NOMO-1 (cell line): Measurements from ENCODE around the gene CIAO3.
"Not testable (repeated sequence)": the region's sequence is repeated elsewhere in the genome, so short reads cannot be mapped to it uniquely, and the experiment has no call there.

Source experiments
- DNase-seq, 2 experiments: peaks; one replicate each; lab custom pipeline; 2025; ENCODE audit not compliant: unreplicated experiment in 2 of 2; lab: John Stamatoyannopoulos, UW

The CIAO3 gene

DNA sequence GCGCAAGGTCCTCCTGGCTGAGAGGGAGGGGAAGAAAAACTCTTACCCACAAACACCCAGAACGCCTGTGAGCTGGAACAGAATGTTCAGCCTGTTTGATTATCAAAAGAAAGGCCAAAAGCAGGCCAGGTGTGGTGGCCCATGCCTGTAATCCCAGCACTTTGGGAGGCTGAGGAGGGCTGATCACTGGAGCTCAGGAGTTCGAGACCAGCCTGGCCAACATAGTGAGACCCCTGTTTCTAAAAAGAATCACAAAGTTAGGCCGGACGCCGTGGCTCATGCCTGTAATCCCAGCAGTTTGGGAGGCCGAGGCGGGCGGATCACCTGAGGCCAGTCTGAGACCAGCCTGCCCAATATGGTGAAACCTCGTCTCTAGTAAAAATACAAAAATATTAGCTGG is 35.5 kb upstream of the CIAO3 start:
- not testable (repeated sequence) for DNase-seq

DNA sequence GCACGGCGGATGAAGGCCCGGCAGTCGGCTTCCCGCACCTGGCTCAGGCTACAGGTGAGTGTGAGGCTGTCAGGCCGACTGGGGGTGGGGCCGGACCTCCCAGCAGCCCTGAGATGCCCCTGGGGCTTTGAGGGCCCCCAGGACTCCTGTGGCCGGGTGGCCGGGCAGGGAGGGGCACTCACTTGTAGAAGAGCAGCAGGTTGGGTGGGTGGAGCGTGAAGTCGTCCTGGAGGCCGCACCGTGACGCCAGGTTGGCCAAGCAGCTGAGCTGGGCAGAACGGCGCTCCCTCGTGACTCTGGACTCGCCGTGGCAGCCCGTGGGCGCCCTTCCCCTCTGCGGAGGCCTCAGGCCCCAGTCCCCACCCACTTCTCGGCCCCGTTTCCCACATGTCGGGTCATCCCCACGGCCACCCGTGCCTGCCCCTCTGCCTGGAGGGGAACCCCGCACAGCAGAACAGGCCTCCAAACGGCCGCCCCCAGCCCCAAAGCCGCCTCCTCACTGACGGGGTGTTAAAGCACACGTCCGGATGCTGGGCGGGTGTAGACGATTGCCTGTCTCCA is 34.5 kb upstream of the CIAO3 start:
- DNase-seq, result no peak

DNA sequence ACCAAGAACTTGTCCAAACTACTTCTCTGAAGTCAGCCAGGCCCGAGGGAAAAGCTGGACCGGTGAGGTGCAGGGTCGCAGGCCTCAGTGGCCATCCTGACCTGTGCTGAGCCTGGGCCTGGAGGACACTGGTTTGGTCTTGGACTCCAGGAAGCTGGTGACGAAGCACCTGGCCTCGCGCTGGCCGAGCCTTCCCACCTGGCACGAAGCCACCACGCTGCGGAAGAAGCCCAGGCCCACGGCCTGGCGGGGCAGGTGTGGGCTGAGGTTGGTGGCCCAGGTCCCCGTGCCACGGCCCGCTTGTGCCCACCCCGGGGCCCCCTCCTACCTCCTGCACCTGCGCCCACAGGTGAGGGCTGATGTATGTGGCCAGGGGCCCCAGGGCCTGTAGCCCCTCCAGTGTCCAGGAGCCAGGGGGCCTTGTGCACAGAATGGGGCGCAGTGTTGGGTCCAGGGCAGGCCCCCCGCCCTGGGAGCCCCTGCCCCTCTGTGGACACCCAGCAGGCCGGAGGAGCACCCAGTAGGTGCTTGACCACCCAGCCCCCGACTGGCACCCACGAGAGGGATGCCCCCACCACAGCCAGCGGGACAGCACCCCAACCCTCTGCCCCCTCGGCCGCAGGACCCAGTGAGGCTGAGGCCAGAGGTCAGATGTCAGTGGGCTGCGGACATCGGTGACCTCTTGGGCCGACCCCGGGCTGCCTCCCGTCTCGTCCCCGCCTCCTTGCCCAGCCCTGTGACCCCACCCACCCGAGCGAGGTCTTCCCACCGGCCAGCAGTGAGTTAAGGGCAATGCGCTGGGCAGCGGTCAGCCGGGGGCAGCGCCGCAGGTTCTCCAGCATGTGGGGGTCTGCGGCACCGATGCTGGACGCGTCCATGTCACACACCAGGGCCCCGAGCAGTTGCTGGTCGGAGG is 33.5 kb upstream of the CIAO3 start:
- no peak for DNase-seq

DNA sequence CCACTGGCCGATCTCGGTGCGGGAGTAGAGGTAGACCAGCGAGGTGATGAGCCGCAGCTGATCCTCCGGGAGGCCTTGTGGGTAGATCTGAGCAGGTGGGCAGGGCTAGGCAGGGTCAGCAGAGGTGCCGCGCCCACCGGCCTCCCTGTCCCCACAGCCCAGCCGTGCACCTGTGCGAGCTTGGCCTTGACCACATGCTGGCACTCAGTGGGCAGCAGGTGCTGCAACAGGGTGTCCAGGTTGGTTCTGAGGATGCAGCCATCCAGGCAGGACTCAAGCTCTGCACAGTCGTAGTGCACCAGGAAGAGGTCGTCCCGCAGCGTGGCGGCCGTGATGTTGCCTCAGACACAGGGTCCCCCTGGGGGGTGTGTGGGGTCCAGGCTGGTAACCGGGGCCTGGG is 32.2 kb upstream of the CIAO3 start:
- no peak for DNase-seq

DNA sequence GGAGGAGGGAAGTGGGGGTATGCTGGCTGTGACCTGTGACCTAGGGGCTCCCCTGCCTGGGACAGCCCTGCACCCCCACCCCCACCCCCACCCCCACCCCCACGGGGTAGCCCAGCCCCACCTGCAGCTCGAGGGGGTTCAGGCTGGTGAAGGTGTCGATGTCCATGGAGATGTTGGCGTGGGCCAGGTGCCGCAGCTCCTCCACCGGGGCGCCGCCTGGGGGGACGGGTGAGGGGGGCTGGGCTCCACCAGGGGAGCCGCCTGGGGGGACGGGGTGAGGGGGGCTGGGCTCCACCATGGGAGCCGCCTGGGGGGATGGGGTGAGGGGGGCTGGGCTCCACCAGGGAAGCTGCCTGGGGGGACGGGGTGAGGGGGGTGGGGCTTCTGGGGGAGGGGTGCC is 29.6 kb upstream of the CIAO3 start:
- DNase-seq, result no peak

GRCh38 chr16:769934-770333 is 29.1 kb upstream of the CIAO3 start:
- DNase-seq, result no peak

GRCh38 chr16:769184-769784 is 28.5 kb upstream of the CIAO3 start:
- no peak for DNase-seq

DNA sequence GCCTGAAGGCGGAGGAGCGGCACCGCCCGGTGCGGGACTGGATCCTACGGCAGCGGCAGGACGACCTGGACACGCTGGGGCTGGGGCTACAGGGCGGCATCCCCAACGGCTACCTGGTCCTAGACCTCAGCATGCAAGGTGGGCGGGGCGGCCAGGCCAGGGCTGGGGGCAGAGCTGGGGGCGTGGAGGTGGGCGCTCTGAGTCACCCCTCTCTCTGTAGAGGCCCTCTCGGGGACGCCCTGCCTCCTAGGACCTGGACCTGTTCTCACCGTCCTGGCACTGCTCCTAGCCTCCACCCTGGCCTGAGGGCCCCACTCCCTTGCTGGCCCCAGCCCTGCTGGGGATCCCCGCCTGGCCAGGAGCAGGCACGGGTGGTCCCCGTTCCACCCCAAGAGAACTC is 27.6 kb upstream of the CIAO3 start:
- no peak for DNase-seq

GRCh38 chr16:767743-768235 is 27.0 kb upstream of the CIAO3 start:
- DNase-seq, result no peak

- no peak for DNase-seq
These were observed 26.2 kb upstream of the CIAO3 start for GRCh38 chr16:766820-767640.

DNA sequence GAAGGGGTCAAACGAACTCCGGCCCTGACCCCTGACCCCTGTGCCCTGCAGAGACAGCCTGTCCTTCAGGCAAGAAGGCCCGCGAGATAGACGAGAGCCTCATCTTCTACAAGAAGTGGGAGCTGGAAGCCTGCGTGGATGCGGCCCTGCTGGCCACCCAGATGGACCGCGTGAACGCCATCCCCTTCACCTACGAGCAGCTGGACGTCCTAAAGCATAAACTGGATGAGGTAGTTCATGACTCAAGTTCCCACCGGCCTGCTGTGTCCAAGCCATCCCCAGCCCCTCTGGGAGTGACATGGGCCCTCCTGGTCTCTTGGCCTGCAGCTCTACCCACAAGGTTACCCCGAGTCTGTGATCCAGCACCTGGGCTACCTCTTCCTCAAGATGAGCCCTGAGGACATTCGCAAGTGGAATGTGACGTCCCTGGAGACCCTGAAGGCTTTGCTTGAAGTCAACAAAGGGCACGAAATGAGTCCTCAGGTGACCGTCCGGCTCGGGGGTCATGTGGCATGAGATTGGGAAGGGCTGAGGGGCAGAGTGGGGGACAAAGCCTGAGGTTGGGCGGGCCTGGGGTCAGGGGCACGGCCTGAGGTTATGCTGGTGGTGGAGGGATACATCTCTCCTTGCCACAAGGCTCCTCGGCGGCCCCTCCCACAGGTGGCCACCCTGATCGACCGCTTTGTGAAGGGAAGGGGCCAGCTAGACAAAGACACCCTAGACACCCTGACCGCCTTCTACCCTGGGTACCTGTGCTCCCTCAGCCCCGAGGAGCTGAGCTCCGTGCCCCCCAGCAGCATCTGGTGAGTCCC is 25.4 kb upstream of the CIAO3 start:
- DNase-seq, result no peak

- no peak for DNase-seq
These were observed 24.7 kb upstream of the CIAO3 start for GRCh38 chr16:765488-765865.

- DNase-seq, result no peak
These were observed 24.2 kb upstream of the CIAO3 start for GRCh38 chr16:764848-765487.

GRCh38 chr16:764184-764750 is 23.5 kb upstream of the CIAO3 start:
- no peak for DNase-seq

DNA sequence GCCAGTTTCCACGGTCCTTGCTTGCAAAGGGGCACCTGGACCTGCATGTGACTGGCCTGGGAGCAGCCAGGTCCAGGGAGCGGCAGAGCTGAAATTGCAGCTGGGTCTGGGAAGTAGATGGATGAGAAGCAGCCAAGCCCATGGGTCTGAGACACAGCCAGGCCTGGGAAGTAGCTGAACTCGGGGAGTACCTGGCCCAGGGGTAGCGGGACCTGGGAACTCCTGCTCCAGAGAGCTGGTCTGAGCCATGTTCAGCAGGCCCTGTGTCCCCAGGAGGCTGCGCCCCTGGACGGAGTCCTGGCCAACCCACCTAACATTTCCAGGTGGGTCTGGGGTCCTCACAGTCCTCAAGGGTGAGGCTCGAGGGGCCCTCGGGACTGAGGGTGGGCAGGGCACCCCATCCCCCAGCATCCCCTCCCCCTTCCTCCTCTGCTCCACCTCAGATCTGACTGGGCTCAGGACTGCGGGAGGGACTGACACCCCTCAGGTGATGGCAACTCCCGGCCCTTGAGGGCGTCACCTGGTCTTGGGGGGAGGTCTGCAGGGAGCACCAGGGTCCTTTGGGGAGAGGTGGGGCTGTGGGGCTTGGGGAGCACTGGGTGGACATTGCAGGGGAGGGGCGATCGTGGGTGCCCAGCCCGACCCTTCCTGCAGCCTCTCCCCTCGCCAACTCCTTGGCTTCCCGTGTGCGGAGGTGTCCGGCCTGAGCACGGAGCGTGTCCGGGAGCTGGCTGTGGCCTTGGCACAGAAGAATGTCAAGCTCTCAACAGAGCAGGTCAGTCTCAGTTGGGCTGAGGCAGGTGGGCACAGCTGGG is 22.8 kb upstream of the CIAO3 start:
- DNase-seq, result no peak

GRCh38 chr16:762595-763268 is 21.9 kb upstream of the CIAO3 start:
- no peak for DNase-seq

DNA sequence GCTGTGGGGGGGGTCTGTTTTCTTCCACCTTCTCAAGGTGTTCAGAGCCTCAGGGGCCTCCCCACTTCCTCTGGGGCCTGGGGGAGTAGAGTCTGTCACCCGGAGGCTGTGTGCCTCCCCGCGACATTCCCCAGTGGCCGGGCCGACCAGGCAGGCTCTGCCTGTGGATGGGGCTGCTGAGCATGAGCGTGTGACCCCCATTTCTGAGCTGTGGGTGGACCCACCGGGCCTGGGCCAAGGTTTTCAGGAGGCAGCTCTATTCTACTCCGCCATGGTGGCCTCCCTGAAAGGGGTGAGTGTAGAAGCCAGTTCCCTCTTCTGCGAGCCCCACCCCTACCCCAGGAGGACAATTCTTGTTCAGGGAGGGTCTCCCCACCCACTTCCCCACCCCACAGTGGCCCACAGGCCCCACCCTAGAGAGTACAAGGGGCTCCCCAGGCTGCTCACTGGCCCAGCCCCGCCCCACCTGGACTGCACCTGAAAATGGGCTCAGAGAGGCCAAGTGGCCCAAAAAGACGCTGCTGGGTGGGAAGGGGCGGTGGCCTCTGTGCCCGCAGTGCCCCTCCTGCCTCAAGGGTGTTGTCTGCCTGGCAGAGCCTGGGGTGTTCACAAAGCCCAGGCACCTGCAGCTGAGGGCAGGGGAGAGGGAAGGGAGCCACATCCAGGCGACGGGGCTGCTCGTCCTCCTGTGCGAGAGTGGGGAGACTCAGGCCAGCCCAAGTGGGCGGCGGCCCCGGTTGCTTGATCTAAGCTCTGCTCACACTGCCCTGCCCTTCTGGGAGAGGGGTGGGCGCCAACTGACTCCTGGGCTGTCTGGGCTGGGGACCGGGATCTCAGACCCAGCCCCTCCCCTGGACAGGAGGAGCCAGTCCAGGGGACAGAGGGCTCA is 21.1 kb upstream of the CIAO3 start:
- DNase-seq, result no peak
